H9 (cell line): ENCODE measurements around the gene CCNYL1. TPM values are rescaled to one million over a fixed set of nuclear protein-coding genes. Genes with fewer than 3 reads are reported as not detected.

Source experiments
- DNase-seq: peaks from one replicate; pipeline ENCODE4 v3.0.0-alpha.2; 2017
- H2AFZ ChIP-seq: one replicate; pipeline ENCODE4 v1.6.1; 2013; ENCODE audit warnings: mild to moderate bottlenecking, low read length, control low read depth, moderate library complexity
- H2AK5ac ChIP-seq: 2 replicates; pipeline ENCODE4 v1.6.1; 2013; ENCODE audit warnings: low read length, control low read depth, mixed read lengths; ENCODE audit not compliant: insufficient read length
- H2BK120ac ChIP-seq: one replicate; pipeline ENCODE4 v1.6.1; 2013; ENCODE audit warnings: low read depth, mild to moderate bottlenecking, low read length, control low read depth, inconsistent platforms; ENCODE audit not compliant: poor library complexity, severe bottlenecking
- H2BK12ac ChIP-seq: 2 replicates; pipeline ENCODE4 v1.6.1; 2013; ENCODE audit warnings: low read length, control low read depth, mixed read lengths, low read depth; ENCODE audit not compliant: insufficient read length
- H2BK15ac ChIP-seq: 2 replicates; pipeline ENCODE4 v1.6.1; 2013; ENCODE audit warnings: low read depth, low read length, control low read depth
- H2BK20ac ChIP-seq: one replicate; pipeline ENCODE4 v1.6.1; 2013; ENCODE audit warnings: low read depth, mild to moderate bottlenecking, low read length, control low read depth, inconsistent platforms; ENCODE audit not compliant: poor library complexity, severe bottlenecking
- H2BK5ac ChIP-seq: 2 replicates; pipeline ENCODE4 v1.6.1; 2013; ENCODE audit warnings: low read length, control low read depth, mixed read lengths; ENCODE audit not compliant: insufficient read length
- H3K14ac ChIP-seq: 2 replicates; pipeline ENCODE4 v1.6.1; 2013; ENCODE audit warnings: low read length, control low read depth; ENCODE audit not compliant: insufficient read depth
- H3K18ac ChIP-seq: 2 replicates; pipeline ENCODE4 v1.6.1; 2013; ENCODE audit warnings: low read depth, mild to moderate bottlenecking, mixed read lengths, low read length, control low read depth; ENCODE audit not compliant: insufficient read length
- H3K23ac ChIP-seq: 2 replicates; pipeline ENCODE4 v1.6.1; 2013; ENCODE audit warnings: low read length, control low read depth, mixed read lengths, low read depth; ENCODE audit not compliant: insufficient read length
- H3K23me2 ChIP-seq: 2 replicates; pipeline ENCODE4 v1.6.1; 2013; ENCODE audit warnings: low read depth, mild to moderate bottlenecking, mixed read lengths, low read length, control low read depth; ENCODE audit not compliant: insufficient read length, poor library complexity, severe bottlenecking
- H3K27ac ChIP-seq: 2 replicates; pipeline ENCODE4 v1.5.1; 2013; ENCODE audit warnings: low read length, control low read depth, mixed read lengths, low read depth; ENCODE audit not compliant: insufficient read length
- H3K27me3 ChIP-seq: 2 replicates; pipeline ENCODE4 v1.6.1; 2013; ENCODE audit warnings: low read length, control low read depth, inconsistent platforms; ENCODE audit not compliant: insufficient read depth
- H3K4ac ChIP-seq: 2 replicates; pipeline ENCODE4 v1.6.1; 2013; ENCODE audit warnings: low read depth, mild to moderate bottlenecking, control low read depth, inconsistent platforms, low read length, moderate library complexity
- H3K4me1 ChIP-seq: 2 replicates; pipeline ENCODE4 v1.6.1; 2013; ENCODE audit warnings: low read length, control low read depth, inconsistent platforms; ENCODE audit not compliant: insufficient read depth
- H3K4me2 ChIP-seq: 2 replicates; pipeline ENCODE4 v1.6.1; 2013; ENCODE audit warnings: low read length, control low read depth, mixed read lengths; ENCODE audit not compliant: insufficient read length, insufficient read depth
- H3K56ac ChIP-seq: 2 replicates; pipeline ENCODE4 v1.6.1; 2013; ENCODE audit warnings: low read depth, mild to moderate bottlenecking, mixed read lengths, low read length, control low read depth; ENCODE audit not compliant: insufficient read length
- H3K79me1 ChIP-seq: 2 replicates; pipeline ENCODE4 v1.6.1; 2013; ENCODE audit warnings: low read depth, mild to moderate bottlenecking, moderate library complexity, low read length, control low read depth, inconsistent platforms; ENCODE audit not compliant: insufficient read depth, poor library complexity, severe bottlenecking
- H3K79me2 ChIP-seq: 2 replicates; pipeline ENCODE4 v1.6.1; 2013; ENCODE audit warnings: low read length, control low read depth, inconsistent platforms; ENCODE audit not compliant: insufficient read depth
- H3K9ac ChIP-seq: 2 replicates; pipeline ENCODE4 v1.6.1; 2013; ENCODE audit warnings: low read length, control low read depth, mixed read lengths; ENCODE audit not compliant: insufficient read length; ENCODE audit errors: extremely low read depth
- H3K9me3 ChIP-seq: one replicate; pipeline ENCODE4 v1.6.1; 2013; ENCODE audit warnings: low read depth, low read length, inconsistent platforms; ENCODE audit not compliant: control insufficient read depth
- H3T11ph ChIP-seq: one replicate; pipeline ENCODE4 v1.6.1; 2013; ENCODE audit warnings: mild to moderate bottlenecking, low read length, control low read depth, inconsistent platforms
- H4K20me1 ChIP-seq: one replicate; pipeline ENCODE4 v1.6.1; 2013; ENCODE audit not compliant: control insufficient read depth, insufficient read length, insufficient read depth
- H4K5ac ChIP-seq: 2 replicates; pipeline ENCODE4 v1.6.1; 2013; ENCODE audit warnings: low read depth, mild to moderate bottlenecking, mixed read lengths, low read length, control low read depth; ENCODE audit not compliant: insufficient read length
- H4K8ac ChIP-seq: replicated peaks from 2 replicates; pipeline ENCODE4 v1.6.1; 2013; ENCODE audit warnings: low read length, control low read depth, mixed read lengths, low read depth; ENCODE audit not compliant: insufficient read length
- H4K91ac ChIP-seq: 2 replicates; pipeline ENCODE4 v1.6.1; 2013; ENCODE audit warnings: low read depth, mild to moderate bottlenecking, moderate library complexity, mixed read lengths, low read length, control low read depth; ENCODE audit not compliant: insufficient read length
- H3K27ac Mint-ChIP-seq, 3 experiments: 2 replicates in 2 of 3; 3 replicates in 1 of 3; pipeline ENCODE4 v1.8.0; 2020 to 2021; ENCODE audit warnings: mixed read lengths in 3 of 3, mild to moderate bottlenecking in 1 of 3, moderate library complexity in 1 of 3
- H3K27me3 Mint-ChIP-seq: 2 replicates; pipeline ENCODE4 v1.8.0; 2021; ENCODE audit warnings: low read depth, mild to moderate bottlenecking, moderate library complexity, mixed read lengths
- H3K36me3 Mint-ChIP-seq, 3 experiments: 2 replicates in 2 of 3; 3 replicates in 1 of 3; pipeline ENCODE4 v1.8.0; 2020 to 2021; ENCODE audit warnings: low read depth in 3 of 3, mixed read lengths in 3 of 3; ENCODE audit not compliant: insufficient read depth in 1 of 3
- H3K4me1 Mint-ChIP-seq, 2 experiments: 2 replicates each; pipeline ENCODE4 v1.8.0; 2020; ENCODE audit warnings: mixed read lengths in 2 of 2
- H3K4me3 Mint-ChIP-seq, 2 experiments: 2 replicates in 1 of 2; 3 replicates in 1 of 2; pipeline ENCODE4 v1.8.0; 2020 to 2021; ENCODE audit warnings: mild to moderate bottlenecking in 2 of 2, mixed read lengths in 2 of 2, moderate library complexity in 1 of 2
- H3K9me3 Mint-ChIP-seq, 2 experiments: 2 replicates in 1 of 2; 3 replicates in 1 of 2; pipeline ENCODE4 v1.8.0; 2020; ENCODE audit warnings: mild to moderate bottlenecking in 2 of 2, mixed read lengths in 2 of 2, moderate library complexity in 1 of 2
- CTCF ChIP-seq: fragments of 200-600 bp; sonication (generic); conservative IDR thresholded peaks from 3 replicates; pipeline ENCODE4 v1.8.0; 2021; ENCODE audit warnings: antibody characterized with exemption, mild to moderate bottlenecking
- WGBS: extraction: QIAGEN DNeasy Blood & Tissue Kit; methylation state at CpG from one replicate; pipeline ENCODE4 v1.1.7; 2013; ENCODE audit warnings: missing lambda C conversion rate, low lambda C conversion rate, mixed read lengths; ENCODE audit not compliant: insufficient read length; ENCODE audit errors: extremely low coverage; 5-methylcytosine and 5-hydroxymethylcytosine counted together
- long read RNA-seq: library from polyadenylated mRNA; unstranded; transcript quantifications from one replicate; pipeline ENCODE4 v2.0.0, GENCODE V29; 2020
- total RNA-seq: library from RNA; stranded (reverse); gene quantifications from 2 replicates; pipeline ENCODE4 v1.2.1, GENCODE V29; 2021

The CCNYL1 gene
- total RNA-seq = 27.0 and 28.1 TPM in 2 replicates
- long read RNA-seq, partial matches to known transcripts = 1 of 467 reads
- long read RNA-seq, other reads (novel, unspliced or antisense) = 459 of 467 reads

- H3K27me3 ChIP-seq = no peaks in the 10 kb centered on the region
- no peaks in the 10 kb centered on the region for H3K9me3 ChIP-seq
- no peak within 1 kb of the TSS for H2BK5ac ChIP-seq
- peaks cover 4% of the 10 kb centered on the region; the same call in 1 of the 2 replicates for H3K79me2 ChIP-seq
- H2BK20ac ChIP-seq = no peak within 1 kb of the TSS
- no peaks in the 10 kb centered on the region; the same call in 1 of the 2 replicates for H3K4me1 ChIP-seq
- H3K4ac ChIP-seq = no peak within 1 kb of the TSS
- no peak within 1 kb of the TSS for H4K5ac ChIP-seq
- no peak within 1 kb of the TSS for H3T11ph ChIP-seq
- peak within 1 kb of the TSS; percentile 63 for H3K9ac ChIP-seq
- Mint-ChIP-seq H3K4me3 (peak within 1 kb of the TSS; percentile 96 to 99), H3K9me3 (no peaks in the 10 kb centered on the region; a peak in 2 of 5 replicates), H3K4me1 (peaks cover 14 to 27% of the 10 kb centered on the region in 2 experiments), H3K27me3 (no peaks in the 10 kb centered on the region), H3K27ac (peak within 1 kb of the TSS; percentile 84 to 95 (median 93)), H3K36me3 (peaks cover 12 to 22% (median 13%) of the 10 kb centered on the region in 3 experiments)
- TF ChIP-seq CTCF = 0 out of 3 replicates have a peak, but pooled peaks have one; percentile 9
- no peak within 1 kb of the TSS for H3K18ac ChIP-seq
- H2BK120ac ChIP-seq = no peak within 1 kb of the TSS
- peak within 1 kb of the TSS; percentile 7 for H2AFZ ChIP-seq
- WGBS = no CpG with 5 or more reads among the region's 60 CpGs
- H4K20me1 ChIP-seq = no peaks in the 10 kb centered on the region
- H4K8ac ChIP-seq = no peak within 1 kb of the TSS
- DNase-seq = peak; percentile 100
- H4K91ac ChIP-seq = no peak within 1 kb of the TSS
- peaks cover 3% of the 10 kb centered on the region for H3K79me1 ChIP-seq
- H3K4me2 ChIP-seq = peak within 1 kb of the TSS; percentile 88
- H3K14ac ChIP-seq = peak within 1 kb of the TSS; percentile 82
- no peak within 1 kb of the TSS for H3K27ac ChIP-seq
- H3K56ac ChIP-seq = no peak within 1 kb of the TSS
- no peak within 1 kb of the TSS for H2BK15ac ChIP-seq
- no peak within 1 kb of the TSS for H2AK5ac ChIP-seq
- H3K23ac ChIP-seq = no peak within 1 kb of the TSS
- H2BK12ac ChIP-seq = no peak within 1 kb of the TSS
- peaks cover 11% of the 10 kb centered on the region for H3K23me2 ChIP-seq
Measured at GRCh38 chr2:207710814-207711740, at the start of gene CCNYL1. CCNYL1 (plus strand) TSS chr2:207711640; CDS start chr2:207711897, 257 bp downstream.
